ENCODE measurements around the gene RPTOR. TPM values are rescaled to one million over a fixed set of nuclear protein-coding genes. Genes with fewer than 3 reads are reported as not detected.

The RPTOR gene
- total and polyA plus RNA-seq, 2 donors (not counting 3 experiments of a cell fraction or from before 2014, with no cell fraction given), result 10.7 to 41.8 TPM

GRCh38 chr17:80693511-80693910, 148.9 kb downstream of the RPTOR start:
- no TSS peak for BruUV-seq (replicated peaks)
- H3K36me3 ChIP-seq (ENCODE audit: control insufficient read depth in 2 of 2, extremely low read depth in 1 of 2, insufficient read depth in 2 of 2, low read length in 2 of 2), result no peaks in the 10 kb centered on the region
- ChIA-PET POLR2A (no interaction called here), CTCF (interaction anchor here (1.0 to 1.6 kb wide), 2 partner anchors 18 to 46 kb away, joined by 3 to 4 read pairs; no protein-coding TSS in a partner anchor)
- TF ChIP-seq GATA2 (IDR thresholded peaks at IDR 0.05; ENCODE audit: insufficient read depth, insufficient read length, low read depth, low read length), result no peak
- TF ChIP-seq CTCF (IDR thresholded peaks at IDR 0.05; ENCODE audit: extremely low read depth in 1 of 2, insufficient read depth in 1 of 2, low read depth in 1 of 2, low read length in 2 of 2), result no peak
- TF ChIP-seq MAX (IDR thresholded peaks at IDR 0.05; ENCODE audit: insufficient read depth, insufficient read length), result no peak
- TF ChIP-seq JUN (IDR thresholded peaks at IDR 0.05; ENCODE audit: borderline replicate concordance, insufficient read depth, insufficient read length, low read depth), result no peak
- TF ChIP-seq MYC (IDR thresholded peaks at IDR 0.05; ENCODE audit: low read depth, low read length), result no peak
- TF ChIP-seq FOS (IDR thresholded peaks at IDR 0.05; ENCODE audit: borderline replicate concordance, insufficient read depth, low read length), result no peak
- TF ChIP-seq POLR2AphosphoS5 (IDR thresholded peaks at IDR 0.05; ENCODE audit: insufficient read depth, low read depth, low read length), result no peak
- TF ChIP-seq POLR2A (IDR thresholded peaks at IDR 0.05; ENCODE audit: low read depth, low read length), result no peak
- TF ChIP-seq EZH2 (IDR thresholded peaks at IDR 0.05; ENCODE audit: borderline replicate concordance, low read depth, low read length, severe bottlenecking), result no peak
- H2AFZ ChIP-seq (ENCODE audit: low read depth, low read length), result no peak overlapping the region
- peaks cover 11% of the 10 kb centered on the region for H3K4me1 ChIP-seq (ENCODE audit: control insufficient read depth, extremely low read depth, insufficient read depth, low read length)
- intact Hi-C loops (cut with micrococcal nuclease), result no loop called here
- no peaks in the 10 kb centered on the region for H3K9me1 ChIP-seq (replicated peaks; ENCODE audit: control insufficient read depth, extremely low read depth, insufficient read depth, low read length)
- H3K27me3 ChIP-seq (ENCODE audit: control insufficient read depth in 2 of 2, insufficient read depth in 2 of 2, low read length in 2 of 2), result no peaks in the 10 kb centered on the region
- H3K4me2 ChIP-seq (ENCODE audit: insufficient read depth, low read length), result no peak overlapping the region
- H3K9ac ChIP-seq (replicated peaks; ENCODE audit: extremely low read depth, insufficient read depth, low read length), result no peak overlapping the region
- DNase-seq (ENCODE audit: low read depth, low spot score) (no peak), FAIRE-seq (no peak)
- H3K4me3 ChIP-seq (replicated peaks in 1 of 3; ENCODE audit: insufficient read depth in 1 of 3, low read depth in 1 of 3, low read length in 3 of 3), result no peak overlapping the region
- no peaks in the 10 kb centered on the region for H4K20me1 ChIP-seq (replicated peaks; ENCODE audit: control insufficient read depth, extremely low read depth, insufficient read depth, low read length)
- dilution Hi-C loops (cut with MboI; ENCODE audit: extremely low pct_ligation_motif_present, low sequenced_read_pairs), result no loop called here
- peaks cover 28% of the 10 kb centered on the region for H3K79me2 ChIP-seq (ENCODE audit: control insufficient read depth, insufficient read depth, low read length)
- H3K27ac ChIP-seq (ENCODE audit: insufficient read depth, low read depth, low read length), result no peak overlapping the region
- no peaks in the 10 kb centered on the region for H3K9me3 ChIP-seq (replicated peaks; ENCODE audit: control insufficient read depth, insufficient read depth, low read length)

All from endothelial cell of umbilical vein (primary cell).